ENCODE results near the gene PCDH9. TPM values are rescaled to one million over a fixed set of nuclear protein-coding genes. Genes with fewer than 3 reads are reported as not detected.

The PCDH9 gene
- total and polyA plus RNA-seq, 2 of the 13 experiments (the other 11 are each of a cell fraction or from before 2014, with no cell fraction given) = 0.09 TPM; not detected in 1

DNA sequence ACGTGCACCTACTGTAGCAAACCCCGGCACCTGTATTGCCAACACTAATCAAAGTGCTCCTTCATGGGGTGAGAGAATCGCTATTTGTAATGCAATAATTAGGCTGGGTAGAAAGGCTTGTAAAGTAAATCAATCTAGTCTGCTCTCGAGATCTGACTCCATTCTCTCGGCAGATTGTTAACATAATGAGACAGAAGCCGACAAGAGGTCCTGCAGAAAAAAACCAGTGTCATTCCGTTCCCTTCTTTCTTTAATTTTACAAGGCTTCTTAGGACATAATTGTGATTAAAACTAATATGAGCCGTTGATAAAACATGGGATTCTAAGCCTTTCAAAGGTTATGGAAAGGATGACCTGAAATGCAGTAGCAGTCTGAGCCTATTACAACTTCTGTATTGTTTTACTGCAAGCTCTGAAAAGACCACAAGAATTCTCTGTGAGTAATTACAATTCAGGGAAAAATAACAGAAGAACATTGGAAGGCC is 530.0 kb downstream of the PCDH9 start (continued):
- TF ChIP-seq, protein P1, sequence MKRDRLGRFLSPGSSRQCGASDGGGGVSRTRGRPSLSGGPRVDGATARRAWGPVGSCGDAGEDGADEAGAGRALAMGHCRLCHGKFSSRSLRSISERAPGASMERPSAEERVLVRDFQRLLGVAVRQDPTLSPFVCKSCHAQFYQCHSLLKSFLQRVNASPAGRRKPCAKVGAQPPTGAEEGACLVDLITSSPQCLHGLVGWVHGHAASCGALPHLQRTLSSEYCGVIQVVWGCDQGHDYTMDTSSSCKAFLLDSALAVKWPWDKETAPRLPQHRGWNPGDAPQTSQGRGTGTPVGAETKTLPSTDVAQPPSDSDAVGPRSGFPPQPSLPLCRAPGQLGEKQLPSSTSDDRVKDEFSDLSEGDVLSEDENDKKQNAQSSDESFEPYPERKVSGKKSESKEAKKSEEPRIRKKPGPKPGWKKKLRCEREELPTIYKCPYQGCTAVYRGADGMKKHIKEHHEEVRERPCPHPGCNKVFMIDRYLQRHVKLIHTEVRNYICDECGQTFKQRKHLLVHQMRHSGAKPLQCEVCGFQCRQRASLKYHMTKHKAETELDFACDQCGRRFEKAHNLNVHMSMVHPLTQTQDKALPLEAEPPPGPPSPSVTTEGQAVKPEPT (CRISPR knock-in tag; IDR thresholded peaks at IDR 0.05; ENCODE audit: low read depth) = no peak
- no peak for TF ChIP-seq ZNF549 (CRISPR knock-in tag; IDR thresholded peaks at IDR 0.05)

DNA sequence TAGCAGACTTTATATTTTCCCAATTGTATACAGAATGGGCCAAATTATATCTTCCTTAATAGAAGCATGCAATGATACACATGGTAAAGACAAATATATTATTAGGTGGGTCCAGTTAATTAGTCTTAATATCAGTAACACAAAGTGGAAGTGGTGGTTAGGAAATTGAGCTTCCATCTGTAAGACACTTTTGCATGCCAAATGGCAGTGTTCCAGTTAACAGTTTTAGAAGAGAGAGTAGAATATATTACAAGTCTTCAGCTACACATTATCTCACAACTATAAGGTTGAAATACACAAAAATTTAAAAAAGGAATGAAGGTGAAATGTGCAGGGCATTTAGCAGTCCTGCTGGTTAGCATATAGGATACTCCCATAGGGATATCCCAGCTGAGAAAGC is 536.5 kb downstream of the PCDH9 start:
- Histone ChIP-seq H3K9me3 (ENCODE audit: low read length) (no peaks in the 10 kb centered on the region), H3K36me3 (replicated peaks in 1 of 2; ENCODE audit: control insufficient read depth in 1 of 2, insufficient read depth in 2 of 2, low read length in 2 of 2) (no peaks in the 10 kb centered on the region), H3K9ac (ENCODE audit: insufficient read depth, low read depth, low read length) (no peak overlapping the region), H3K27me3 (ENCODE audit: control insufficient read depth in 1 of 2, insufficient read depth in 2 of 2, low read length in 2 of 2) (no peaks in the 10 kb centered on the region), H2AFZ (ENCODE audit: low read length) (no peak overlapping the region), H3K4me1 (ENCODE audit: insufficient read depth, low read length) (no peaks in the 10 kb centered on the region), H4K20me1 (ENCODE audit: insufficient read depth, low read length) (no peaks in the 10 kb centered on the region), H3K4me2 (ENCODE audit: low read depth, low read length) (no peak overlapping the region), H3K4me3 (replicated peaks in 1 of 3; ENCODE audit: insufficient read depth in 1 of 3, low read depth in 2 of 3, low read length in 3 of 3) (no peak overlapping the region), H3K79me2 (ENCODE audit: insufficient read depth, low read length) (no peaks in the 10 kb centered on the region), H3K27ac (ENCODE audit: extremely low read length, insufficient read depth, low read length) (no peak overlapping the region)
- ATAC-seq = no peak
- TF ChIP-seq ZNF343 (CRISPR knock-in tag; IDR thresholded peaks at IDR 0.05) (no peak), MBD4 (IDR thresholded peaks at IDR 0.05; ENCODE audit: borderline replicate concordance, low read length) (no peak), ZSCAN9 (CRISPR knock-in tag; IDR thresholded peaks at IDR 0.05; ENCODE audit: borderline replicate concordance) (no peak), TMF1 (CRISPR knock-in tag; IDR thresholded peaks at IDR 0.05; ENCODE audit: low read depth) (no peak), SOX13 (IDR thresholded peaks at IDR 0.05) (no peak), SOX13 (CRISPR knock-in tag; conservative IDR thresholded peaks at IDR 0.05 in 1 of 2, IDR thresholded peaks at IDR 0.05 in 1 of 2) (no peak), PHF21A (CRISPR knock-in tag; IDR thresholded peaks at IDR 0.05) (no peak), NFE2 (CRISPR knock-in tag; IDR thresholded peaks at IDR 0.05) (no peak), MLLT10 (CRISPR knock-in tag; IDR thresholded peaks at IDR 0.05) (no peak), ZNF207 (IDR thresholded peaks at IDR 0.05; ENCODE audit: borderline replicate concordance) (no peak)
- TF ChIP-seq, protein P2, sequence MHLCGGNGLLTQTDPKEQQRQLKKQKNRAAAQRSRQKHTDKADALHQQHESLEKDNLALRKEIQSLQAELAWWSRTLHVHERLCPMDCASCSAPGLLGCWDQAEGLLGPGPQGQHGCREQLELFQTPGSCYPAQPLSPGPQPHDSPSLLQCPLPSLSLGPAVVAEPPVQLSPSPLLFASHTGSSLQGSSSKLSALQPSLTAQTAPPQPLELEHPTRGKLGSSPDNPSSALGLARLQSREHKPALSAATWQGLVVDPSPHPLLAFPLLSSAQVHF (CRISPR knock-in tag; IDR thresholded peaks at IDR 0.05) = no peak
- TF ChIP-seq, protein P3, sequence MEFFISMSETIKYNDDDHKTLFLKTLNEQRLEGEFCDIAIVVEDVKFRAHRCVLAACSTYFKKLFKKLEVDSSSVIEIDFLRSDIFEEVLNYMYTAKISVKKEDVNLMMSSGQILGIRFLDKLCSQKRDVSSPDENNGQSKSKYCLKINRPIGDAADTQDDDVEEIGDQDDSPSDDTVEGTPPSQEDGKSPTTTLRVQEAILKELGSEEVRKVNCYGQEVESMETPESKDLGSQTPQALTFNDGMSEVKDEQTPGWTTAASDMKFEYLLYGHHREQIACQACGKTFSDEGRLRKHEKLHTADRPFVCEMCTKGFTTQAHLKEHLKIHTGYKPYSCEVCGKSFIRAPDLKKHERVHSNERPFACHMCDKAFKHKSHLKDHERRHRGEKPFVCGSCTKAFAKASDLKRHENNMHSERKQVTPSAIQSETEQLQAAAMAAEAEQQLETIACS (CRISPR knock-in tag; IDR thresholded peaks at IDR 0.05) = no peak
- TF ChIP-seq, protein P4, sequence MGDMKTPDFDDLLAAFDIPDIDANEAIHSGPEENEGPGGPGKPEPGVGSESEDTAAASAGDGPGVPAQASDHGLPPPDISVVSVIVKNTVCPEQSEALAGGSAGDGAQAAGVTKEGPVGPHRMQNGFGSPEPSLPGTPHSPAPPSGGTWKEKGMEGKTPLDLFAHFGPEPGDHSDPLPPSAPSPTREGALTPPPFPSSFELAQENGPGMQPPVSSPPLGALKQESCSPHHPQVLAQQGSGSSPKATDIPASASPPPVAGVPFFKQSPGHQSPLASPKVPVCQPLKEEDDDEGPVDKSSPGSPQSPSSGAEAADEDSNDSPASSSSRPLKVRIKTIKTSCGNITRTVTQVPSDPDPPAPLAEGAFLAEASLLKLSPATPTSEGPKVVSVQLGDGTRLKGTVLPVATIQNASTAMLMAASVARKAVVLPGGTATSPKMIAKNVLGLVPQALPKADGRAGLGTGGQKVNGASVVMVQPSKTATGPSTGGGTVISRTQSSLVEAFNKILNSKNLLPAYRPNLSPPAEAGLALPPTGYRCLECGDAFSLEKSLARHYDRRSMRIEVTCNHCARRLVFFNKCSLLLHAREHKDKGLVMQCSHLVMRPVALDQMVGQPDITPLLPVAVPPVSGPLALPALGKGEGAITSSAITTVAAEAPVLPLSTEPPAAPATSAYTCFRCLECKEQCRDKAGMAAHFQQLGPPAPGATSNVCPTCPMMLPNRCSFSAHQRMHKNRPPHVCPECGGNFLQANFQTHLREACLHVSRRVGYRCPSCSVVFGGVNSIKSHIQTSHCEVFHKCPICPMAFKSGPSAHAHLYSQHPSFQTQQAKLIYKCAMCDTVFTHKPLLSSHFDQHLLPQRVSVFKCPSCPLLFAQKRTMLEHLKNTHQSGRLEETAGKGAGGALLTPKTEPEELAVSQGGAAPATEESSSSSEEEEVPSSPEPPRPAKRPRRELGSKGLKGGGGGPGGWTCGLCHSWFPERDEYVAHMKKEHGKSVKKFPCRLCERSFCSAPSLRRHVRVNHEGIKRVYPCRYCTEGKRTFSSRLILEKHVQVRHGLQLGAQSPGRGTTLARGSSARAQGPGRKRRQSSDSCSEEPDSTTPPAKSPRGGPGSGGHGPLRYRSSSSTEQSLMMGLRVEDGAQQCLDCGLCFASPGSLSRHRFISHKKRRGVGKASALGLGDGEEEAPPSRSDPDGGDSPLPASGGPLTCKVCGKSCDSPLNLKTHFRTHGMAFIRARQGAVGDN (CRISPR knock-in tag; IDR thresholded peaks at IDR 0.05) = no peak
- ChIA-PET POLR2A (no interaction called here), CTCF (ENCODE audit: low intra/inter-chr PET ratio, low total read pairs) (no interaction called here)
- intact Hi-C loops (cut with micrococcal nuclease; ENCODE audit: unreplicated experiment) (no loop called here), in situ Hi-C loops (cut with HindIII; ENCODE audit: extremely low pct_ligation_motif_present, low pct_unique_long_range_greater_than_20kb) (no loop called here)
- BruUV-seq (replicated peaks) = no TSS peak
- no peak for FAIRE-seq
- no peak for DNase-seq (ENCODE audit: low spot score)
